Spleen (tissue), 7 donors: Measurements from ENCODE around the gene FHL2.

Experiments used
- CTCF ChIP-seq, 11 experiments: fragments of 200-600 bp in 7 of 11; fragments of 450-650 bp in 4 of 11; sonication (generic) in 4 of 11; IDR thresholded peaks in 8 of 11; conservative IDR thresholded peaks in 3 of 11; 1 replicate in 7 of 11; 2 replicates in 4 of 11; pipeline versions ENCODE4 v1.4.0 to v1.8.0; 2016 to 2021; ENCODE audit warnings: antibody characterized with exemption in 11 of 11, inconsistent platforms in 4 of 11, mild to moderate bottlenecking in 1 of 11
- POLR2A ChIP-seq, 3 donors: fragments of 450-650 bp; IDR thresholded peaks; one replicate each; pipeline ENCODE4 v1.5.1; 2017; ENCODE audit warnings: antibody characterized with exemption in 3 of 3, mild to moderate bottlenecking in 1 of 3
- POLR2AphosphoS5 ChIP-seq, 3 donors: sonication (generic); formaldehyde crosslinking; IDR thresholded peaks; one replicate each; pipeline ENCODE4 v1.5.1; 2017; ENCODE audit warnings: antibody characterized with exemption in 3 of 3
- donor health status: DM: no; HTN: no; CAD: no; lungs with moderate emphysema.
- donor health status: DM: no; HTN: no; CAD: no.
- donor health status: DM: no; HTN: no; CAD: no.

DNA sequence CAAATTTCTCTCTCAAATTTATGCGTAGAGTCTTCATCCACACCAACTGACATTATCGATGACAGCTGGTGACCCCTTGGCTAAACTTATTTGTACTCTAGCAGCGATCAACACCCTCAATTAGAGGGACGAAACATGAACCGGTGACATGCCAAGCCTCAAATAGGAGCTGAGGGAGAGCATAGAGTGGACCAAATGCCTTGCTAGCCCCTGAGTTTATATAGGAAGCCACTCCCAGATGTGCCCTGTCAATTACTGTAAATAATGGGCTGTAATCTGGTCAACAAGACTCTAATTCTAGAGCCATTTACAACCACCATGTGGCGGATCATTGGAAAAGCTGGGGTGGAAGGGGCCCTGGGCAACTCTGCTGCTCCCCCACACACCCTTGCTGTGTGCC lies 47.6 kb upstream of the FHL2 start:
- TF ChIP-seq CTCF (IDR thresholded peaks at IDR 0.05 in 8 of 11, conservative IDR thresholded peaks at IDR 0.05 in 3 of 11) (no peak), POLR2AphosphoS5 (IDR thresholded peaks at IDR 0.05) (no peak), POLR2A (IDR thresholded peaks at IDR 0.05) (no peak)
